Measurements from ENCODE around the gene RSPRY1.

Gene RSPRY1

DNA sequence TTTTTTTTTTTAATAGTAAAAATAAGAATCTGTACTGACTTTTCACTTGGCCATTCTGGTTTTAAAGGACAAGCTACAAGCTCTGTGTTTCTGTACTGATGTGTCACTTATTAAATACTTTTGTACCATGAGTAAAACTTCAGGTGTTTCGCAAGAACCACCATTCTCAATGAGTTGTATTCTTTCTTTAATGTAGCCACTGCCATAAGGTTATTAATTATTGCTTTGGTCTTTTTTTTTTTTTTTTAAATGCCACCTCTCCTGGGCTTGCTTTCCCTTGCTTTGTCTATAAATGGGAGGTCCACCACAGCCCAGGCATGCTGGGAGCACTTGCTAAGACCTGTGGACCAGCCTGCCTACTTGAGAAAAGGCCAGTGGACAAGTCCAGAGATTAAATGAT is 67.3 kb downstream of the RSPRY1 start:
- Histone ChIP-seq H3K27me3 (ENCODE audit: low read depth) (no peaks in the 10 kb centered on the region), H3K4me3 (no peak overlapping the region), H3K9me3 (peaks cover 3% of the 10 kb centered on the region; the same call in 1 of the 2 replicates), H3K4me1 (no peaks in the 10 kb centered on the region), H3K36me3 (replicated peaks) (peaks cover 28% of the 10 kb centered on the region)
- in situ Hi-C loops (cut with MboI; ENCODE audit: low sequenced_read_pairs), result no loop called here
- DNase-seq (ENCODE audit: low spot score in 2 of 2), result no peak

DNA sequence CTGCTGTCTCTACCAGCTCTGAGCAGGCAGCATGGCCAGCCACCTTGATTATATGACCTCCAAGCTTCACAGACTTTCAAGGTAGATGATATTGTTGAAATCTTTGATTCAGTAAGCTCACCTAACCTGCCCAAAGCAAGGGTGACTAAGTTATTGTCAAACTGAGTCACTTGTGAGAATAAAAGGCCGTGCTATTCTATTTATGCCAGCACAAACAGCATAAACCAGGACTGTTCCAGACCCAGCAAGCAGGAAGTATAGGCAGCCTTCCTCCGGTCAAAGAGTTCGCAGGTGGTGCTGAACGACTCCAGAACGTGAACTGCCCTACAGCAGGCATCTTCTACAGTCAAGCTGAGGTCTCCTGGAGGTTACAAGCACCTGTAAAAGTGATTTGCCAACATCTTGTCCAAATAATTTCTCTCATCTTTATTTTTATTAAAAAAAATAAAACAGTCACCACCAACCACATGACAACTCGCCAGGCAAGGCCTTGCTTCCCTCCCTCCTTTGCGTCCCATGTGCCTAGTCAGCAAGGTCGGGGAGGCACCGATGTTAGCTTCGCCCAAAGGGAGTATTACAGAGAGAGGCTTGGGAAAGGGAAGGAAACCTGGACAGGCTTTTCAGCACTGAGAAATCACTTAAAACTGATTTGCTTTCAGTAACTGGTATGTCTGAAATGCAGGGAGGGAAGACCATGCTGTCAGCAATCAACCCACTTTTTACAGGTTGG is 69.7 kb downstream of the RSPRY1 start:
- in situ Hi-C loops (cut with MboI; ENCODE audit: low sequenced_read_pairs), result no loop called here

DNA sequence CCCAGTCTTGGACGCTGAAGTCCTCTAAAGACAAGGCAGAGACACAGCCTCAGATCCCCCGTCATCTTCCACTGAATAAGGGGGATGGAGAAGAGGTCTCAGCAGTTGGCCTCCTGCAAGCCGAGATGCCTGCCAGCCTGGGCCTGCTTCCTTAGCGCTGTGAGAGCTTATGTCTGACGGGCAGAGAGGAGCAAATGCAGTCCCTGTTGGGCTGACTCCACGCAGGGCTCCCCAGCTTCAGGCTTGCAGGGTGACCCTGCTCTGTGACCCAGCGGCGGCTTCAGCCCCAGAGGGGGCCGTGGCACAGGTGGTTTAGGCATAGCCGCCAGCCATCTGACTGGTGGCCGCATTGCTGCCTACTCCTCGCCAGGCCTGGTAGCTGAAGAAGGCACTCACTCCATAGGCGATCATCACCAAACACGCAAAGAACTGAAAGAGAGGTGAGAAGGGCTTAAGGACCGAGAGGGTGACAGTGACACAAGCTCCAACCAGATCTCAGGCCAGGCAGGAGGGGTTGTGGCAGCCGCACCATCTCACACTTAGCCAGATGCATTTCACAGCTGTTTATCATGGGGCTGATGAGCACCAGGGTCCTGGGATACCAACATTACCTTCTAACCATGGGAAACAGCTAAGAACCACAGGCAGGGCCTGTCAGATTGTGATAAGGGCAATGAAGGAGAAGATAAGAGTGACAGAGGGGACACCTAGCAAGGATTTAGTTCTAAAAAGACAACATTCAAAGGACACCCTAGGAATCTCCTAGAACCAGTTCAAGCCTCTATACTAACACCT is 70.7 kb downstream of the RSPRY1 start:
- in situ Hi-C loops (cut with MboI; ENCODE audit: low sequenced_read_pairs), result no loop called here
- DNase-seq (ENCODE audit: low spot score in 2 of 2), result no peak
- no peak overlapping the region for H3K4me3 ChIP-seq
- H3K9me3 ChIP-seq, result peaks cover 3% of the 10 kb centered on the region; the same call in 1 of the 2 replicates
- H3K27me3 ChIP-seq (ENCODE audit: low read depth), result no peaks in the 10 kb centered on the region
- H3K36me3 ChIP-seq (replicated peaks), result peaks cover 15% of the 10 kb centered on the region
- peaks cover 9% of the 10 kb centered on the region for H3K4me1 ChIP-seq

More for the DNA sequence above, 69.7 kb downstream of the RSPRY1 start:
- H3K36me3 ChIP-seq (replicated peaks), result peaks cover 19% of the 10 kb centered on the region
- peaks cover 9% of the 10 kb centered on the region for H3K4me1 ChIP-seq
- H3K9me3 ChIP-seq, result peaks cover 3% of the 10 kb centered on the region; the same call in 1 of the 2 replicates
- H3K4me3 ChIP-seq, result no peak overlapping the region
- DNase-seq (ENCODE audit: low spot score in 2 of 2), result no peak
- no peaks in the 10 kb centered on the region for H3K27me3 ChIP-seq (ENCODE audit: low read depth)

DNA sequence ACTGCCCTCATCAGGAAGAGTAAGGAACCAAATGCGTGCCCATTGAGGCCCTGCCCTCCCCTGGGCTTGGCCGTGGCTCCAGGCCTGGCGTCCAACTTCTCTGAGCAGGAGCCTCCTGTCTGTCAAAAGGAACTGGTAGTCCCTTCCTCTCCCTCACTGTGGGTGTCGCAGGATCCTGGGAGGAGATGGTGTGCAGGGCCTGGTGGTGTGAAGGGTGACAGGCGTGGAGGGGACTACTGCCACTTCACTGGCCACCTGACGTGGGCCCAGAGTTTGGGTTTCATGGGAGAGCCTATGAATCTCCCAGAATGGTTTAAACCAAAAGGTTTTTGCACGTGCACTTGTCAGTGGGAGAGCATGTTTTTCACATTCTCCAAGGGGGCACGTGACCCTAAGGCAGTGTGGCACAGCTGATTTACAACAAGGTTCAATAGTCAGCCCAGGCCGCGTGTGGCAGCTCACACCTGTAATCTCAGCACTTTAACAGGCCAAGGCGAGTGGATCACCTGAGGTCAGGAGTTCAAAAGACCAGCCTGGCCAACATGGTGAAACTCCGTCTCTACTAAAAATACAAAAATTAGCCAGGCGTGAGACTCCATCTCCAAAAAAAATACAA is 71.4 kb downstream of the RSPRY1 start:
- Histone ChIP-seq H3K27me3 (ENCODE audit: low read depth) (no peaks in the 10 kb centered on the region), H3K4me3 (no peak overlapping the region), H3K9me3 (no peaks in the 10 kb centered on the region), H3K36me3 (replicated peaks) (peaks cover 7% of the 10 kb centered on the region), H3K4me1 (peaks cover 9% of the 10 kb centered on the region)
- in situ Hi-C loops (cut with MboI; ENCODE audit: low sequenced_read_pairs), result no loop called here
- DNase-seq (ENCODE audit: low spot score in 2 of 2), result no peak

DNA sequence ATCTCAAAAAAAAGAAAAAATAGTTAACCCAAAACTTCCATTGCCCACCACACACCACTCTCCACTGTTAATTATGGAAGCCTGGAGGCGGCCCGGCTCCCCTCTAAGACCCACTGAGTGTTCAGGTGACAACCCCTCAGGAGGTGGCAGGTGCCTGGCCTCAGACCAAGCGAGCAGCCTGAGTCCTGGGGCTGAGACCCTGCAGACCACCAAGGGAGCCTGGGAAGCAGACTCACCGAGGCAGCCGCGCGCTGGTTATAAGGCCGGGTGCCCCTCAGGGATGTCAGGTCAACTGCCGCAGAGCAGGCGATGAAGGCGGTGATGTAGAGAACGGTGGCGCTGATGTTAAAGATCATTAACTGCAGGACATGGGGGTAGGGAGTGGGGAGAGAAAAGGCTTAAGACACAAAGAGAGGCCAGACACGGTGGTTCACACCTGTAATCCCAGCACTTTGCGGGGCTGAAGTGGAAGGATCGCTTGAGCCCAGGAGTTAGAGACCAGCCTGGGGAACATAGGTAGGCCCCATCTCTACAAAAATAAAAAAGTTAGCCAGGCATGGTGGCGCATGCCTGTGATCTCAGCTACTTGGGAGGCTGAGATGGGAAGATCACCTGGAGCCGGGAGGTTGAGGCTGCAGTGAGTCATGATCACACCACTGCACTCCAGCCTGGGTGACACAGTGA is 72.2 kb downstream of the RSPRY1 start:
- no peaks in the 10 kb centered on the region for H3K27me3 ChIP-seq (ENCODE audit: low read depth)
- H3K9me3 ChIP-seq, result no peaks in the 10 kb centered on the region
- no peak for DNase-seq (ENCODE audit: low spot score in 2 of 2)
- H3K36me3 ChIP-seq (replicated peaks), result peaks cover 3% of the 10 kb centered on the region; the same call in 1 of the 2 replicates
- H3K4me1 ChIP-seq, result peaks cover 9% of the 10 kb centered on the region
- H3K4me3 ChIP-seq, result no peak overlapping the region
- in situ Hi-C loops (cut with MboI; ENCODE audit: low sequenced_read_pairs), result no loop called here

DNA sequence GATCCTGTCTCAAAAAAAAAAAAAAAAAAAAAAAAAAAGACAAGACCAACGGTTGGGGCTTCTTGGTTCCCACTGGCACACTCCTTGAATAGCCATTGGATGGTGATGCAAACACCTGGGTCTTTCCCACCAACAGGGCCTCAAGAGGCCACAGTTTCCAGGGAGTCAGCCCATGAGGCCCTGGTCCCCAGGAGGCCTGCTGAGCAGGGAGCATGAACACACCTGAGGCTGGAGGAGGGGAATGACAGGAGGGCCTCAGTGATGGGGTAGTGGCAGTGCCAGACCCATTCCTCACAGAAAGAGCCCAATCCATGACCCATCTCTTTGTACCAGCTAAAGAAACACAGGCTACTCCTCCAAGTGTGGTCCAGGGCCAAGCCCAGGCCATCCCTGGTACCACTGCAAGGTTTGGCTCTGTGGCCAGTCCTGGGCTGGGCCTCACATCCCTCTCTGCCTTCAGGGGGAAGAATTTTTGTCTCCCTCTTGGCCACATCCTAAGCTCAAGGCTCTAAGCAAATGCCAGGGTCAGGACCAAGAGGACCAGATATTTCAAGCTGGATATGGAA is 72.9 kb downstream of the RSPRY1 start:
- no peak overlapping the region for H3K4me3 ChIP-seq
- 0 out of 2 replicates have a peak, but pooled peaks cover 3% of the 10 kb centered on the region for H3K36me3 ChIP-seq (replicated peaks)
- no peaks in the 10 kb centered on the region for H3K27me3 ChIP-seq (ENCODE audit: low read depth)
- no peaks in the 10 kb centered on the region for H3K9me3 ChIP-seq
- H3K4me1 ChIP-seq, result peaks cover 9% of the 10 kb centered on the region
- no peak for DNase-seq (ENCODE audit: low spot score in 2 of 2)
- in situ Hi-C loops (cut with MboI; ENCODE audit: low sequenced_read_pairs), result no loop called here

DNA sequence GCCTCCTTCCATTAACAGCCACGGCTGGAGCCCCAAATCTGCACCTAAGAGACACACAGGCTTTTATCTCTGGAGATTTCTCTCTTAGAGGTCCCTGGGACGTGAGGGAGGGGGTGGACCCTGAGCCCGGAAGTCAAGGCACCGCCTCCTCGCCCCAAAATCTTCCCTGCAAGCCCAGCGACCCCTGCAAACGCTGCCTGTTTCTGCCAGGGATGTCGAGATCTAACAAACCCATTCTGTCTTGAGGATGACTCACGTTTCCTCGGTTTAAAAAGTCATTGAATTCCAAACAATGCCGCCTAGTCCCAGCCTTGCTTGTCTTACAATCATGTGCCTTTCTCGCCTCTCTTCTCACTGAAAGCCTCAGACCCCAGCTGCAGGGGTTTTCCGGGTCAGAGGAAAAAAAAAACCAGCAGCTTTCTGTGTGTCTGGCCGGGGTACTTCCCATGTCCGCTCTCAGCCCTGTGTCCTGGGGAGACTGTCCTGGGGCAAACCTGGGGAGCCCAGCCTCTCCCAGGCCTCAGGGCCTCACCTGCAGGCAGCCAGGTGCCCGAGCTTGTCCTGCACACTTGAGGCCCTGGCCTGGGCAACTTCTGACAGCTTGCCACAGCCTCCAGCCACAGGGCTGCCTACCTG is 74.3 kb downstream of the RSPRY1 start:
- DNase-seq (ENCODE audit: low spot score in 2 of 2), result peak; percentile 51 to 67
- H3K36me3 ChIP-seq (replicated peaks), result 0 out of 2 replicates have a peak, but pooled peaks cover 3% of the 10 kb centered on the region

DNA sequence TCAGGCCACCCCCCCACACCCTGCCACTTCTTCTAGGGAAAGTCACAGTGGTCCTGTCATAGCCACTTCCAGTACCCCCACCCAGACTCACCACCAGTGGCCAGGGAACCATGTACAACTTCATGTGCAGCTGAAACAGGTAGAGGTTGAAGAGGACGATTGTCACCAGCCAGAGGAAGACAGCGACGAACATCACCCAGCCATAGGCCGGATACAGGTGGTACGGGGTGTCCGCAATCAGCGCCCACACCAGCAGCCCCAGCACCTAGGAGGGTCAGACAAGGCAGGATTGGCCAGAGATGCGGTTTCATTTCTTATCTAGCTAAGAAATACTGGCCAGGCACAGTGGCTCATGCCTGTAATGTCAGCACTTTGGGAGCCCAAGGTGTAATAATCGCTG is 75.7 kb downstream of the RSPRY1 start:
- no peak for DNase-seq (ENCODE audit: low spot score in 2 of 2)
- Histone ChIP-seq H3K9me3 (no peaks in the 10 kb centered on the region), H3K36me3 (replicated peaks) (no peaks in the 10 kb centered on the region), H3K4me1 (peaks cover 14% of the 10 kb centered on the region), H3K27me3 (ENCODE audit: low read depth) (no peaks in the 10 kb centered on the region), H3K4me3 (no peak overlapping the region)
- in situ Hi-C loops (cut with MboI; ENCODE audit: low sequenced_read_pairs), result no loop called here

More for the DNA sequence above, 74.3 kb downstream of the RSPRY1 start:
- Histone ChIP-seq H3K4me1 (peaks cover 9% of the 10 kb centered on the region), H3K4me3 (no peak overlapping the region), H3K27me3 (ENCODE audit: low read depth) (no peaks in the 10 kb centered on the region), H3K9me3 (no peaks in the 10 kb centered on the region)
- in situ Hi-C loops (cut with MboI; ENCODE audit: low sequenced_read_pairs), result no loop called here

DNA sequence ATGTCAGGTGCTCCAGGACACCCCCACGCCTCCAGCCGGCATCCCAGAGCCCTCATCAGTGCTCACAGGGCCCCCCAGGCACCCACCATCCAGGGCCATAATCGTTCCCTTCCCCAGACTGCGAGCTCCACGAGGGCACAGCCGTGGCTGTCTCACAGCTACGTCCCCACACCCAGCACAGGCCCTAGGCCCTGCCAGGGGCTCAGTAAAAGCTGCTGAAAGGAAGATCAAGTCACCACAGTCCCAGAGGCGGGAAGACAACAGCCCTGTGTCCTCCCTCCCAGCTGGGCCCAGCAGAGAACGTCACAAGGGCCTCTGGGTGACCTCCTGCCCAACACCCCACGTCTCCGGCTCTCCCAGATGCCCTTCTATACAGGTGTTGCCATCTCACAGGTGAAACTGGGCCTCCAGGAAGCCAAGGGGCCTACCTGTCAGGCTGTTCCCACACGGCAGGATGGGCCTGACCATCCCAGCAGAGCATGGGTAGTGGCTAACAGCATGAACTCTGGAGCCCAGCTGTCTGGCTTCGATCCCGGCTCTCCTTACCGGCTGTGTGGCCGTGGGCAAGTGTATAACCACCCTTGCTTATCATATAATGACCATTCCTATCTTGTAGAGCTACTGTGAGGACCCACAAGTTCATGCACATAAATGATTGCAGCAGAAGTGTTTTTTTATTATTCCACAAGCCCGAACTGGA is 76.9 kb downstream of the RSPRY1 start:
- Histone ChIP-seq H3K4me1 (peaks cover 14% of the 10 kb centered on the region), H3K4me3 (no peak overlapping the region)
- in situ Hi-C loops (cut with MboI; ENCODE audit: low sequenced_read_pairs), result no loop called here

DNA sequence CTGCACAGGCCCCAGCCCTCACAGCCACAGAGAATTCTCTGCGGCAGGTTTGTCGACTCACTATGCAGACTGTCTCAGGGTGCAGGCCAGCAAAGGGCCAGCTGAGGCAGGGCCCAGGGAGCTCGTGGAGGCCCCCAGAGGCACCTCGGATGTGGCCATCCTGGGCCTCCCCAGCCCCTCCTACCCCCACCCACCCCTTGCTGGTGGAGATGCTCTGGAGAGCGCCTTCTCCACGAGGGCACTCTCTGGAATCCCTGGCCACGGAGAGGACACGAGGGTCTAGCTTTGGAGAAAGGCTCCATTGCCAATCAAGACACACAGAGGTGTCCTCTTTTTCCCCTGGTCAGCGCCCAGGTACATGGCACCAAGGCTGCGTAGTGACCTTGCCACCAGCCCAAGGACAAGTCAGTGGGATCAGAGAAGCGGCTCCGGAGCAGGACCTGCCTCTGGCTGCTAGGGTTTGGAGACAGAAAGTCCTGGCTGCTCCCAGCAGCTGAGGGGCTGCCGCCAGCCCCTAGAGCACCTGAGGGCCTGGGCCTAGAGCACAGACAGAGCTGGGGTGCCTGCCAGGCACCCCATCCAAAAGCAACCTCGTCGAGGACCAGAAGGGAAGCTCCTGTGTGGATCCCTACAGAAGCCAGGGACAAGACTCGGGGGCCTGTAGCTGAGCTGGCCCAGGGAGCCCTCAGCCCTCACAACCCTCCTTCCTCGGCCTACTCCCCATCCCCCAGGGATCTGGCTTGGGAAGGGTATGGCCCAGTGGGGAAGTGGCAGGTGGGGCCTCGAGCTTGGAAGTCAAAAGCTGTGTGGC is 77.6 kb downstream of the RSPRY1 start:
- Histone ChIP-seq H3K4me1 (peaks cover 14% of the 10 kb centered on the region), H3K4me3 (no peak overlapping the region), H3K27me3 (ENCODE audit: low read depth) (no peaks in the 10 kb centered on the region), H3K9me3 (no peaks in the 10 kb centered on the region), H3K36me3 (replicated peaks) (no peaks in the 10 kb centered on the region)
- in situ Hi-C loops (cut with MboI; ENCODE audit: low sequenced_read_pairs), result no loop called here
- no peak for DNase-seq (ENCODE audit: low spot score in 2 of 2)

More for the DNA sequence above, 76.9 kb downstream of the RSPRY1 start:
- DNase-seq (ENCODE audit: low spot score in 2 of 2), result no peak
- no peaks in the 10 kb centered on the region for H3K9me3 ChIP-seq
- H3K27me3 ChIP-seq (ENCODE audit: low read depth), result no peaks in the 10 kb centered on the region
- no peaks in the 10 kb centered on the region for H3K36me3 ChIP-seq (replicated peaks)

DNA sequence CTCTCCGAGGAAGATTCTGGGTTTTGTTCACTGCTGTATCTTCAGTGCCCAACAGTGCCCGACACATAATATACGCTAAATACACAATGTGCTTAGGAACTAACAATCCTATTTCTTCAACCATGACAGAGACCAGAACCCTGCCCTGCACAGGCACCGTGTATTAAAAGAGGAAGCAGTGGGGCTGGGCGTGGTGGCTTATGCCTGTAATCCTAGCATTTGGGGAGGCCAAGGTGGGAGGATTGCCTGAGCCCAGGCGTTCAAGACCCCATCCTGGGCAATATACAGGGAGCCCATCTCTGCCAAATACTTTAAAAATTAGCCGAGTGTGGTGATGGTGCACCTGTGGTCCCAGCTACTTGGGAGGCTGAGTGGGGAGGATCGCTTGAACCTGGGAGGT is 78.3 kb downstream of the RSPRY1 start:
- DNase-seq (ENCODE audit: low spot score in 2 of 2), result no peak
- H3K36me3 ChIP-seq (replicated peaks), result no peaks in the 10 kb centered on the region
- in situ Hi-C loops (cut with MboI; ENCODE audit: low sequenced_read_pairs), result no loop called here
- H3K4me3 ChIP-seq, result no peak overlapping the region
- no peaks in the 10 kb centered on the region for H3K9me3 ChIP-seq
- H3K27me3 ChIP-seq (ENCODE audit: low read depth), result no peaks in the 10 kb centered on the region
- H3K4me1 ChIP-seq, result peaks cover 14% of the 10 kb centered on the region

DNA sequence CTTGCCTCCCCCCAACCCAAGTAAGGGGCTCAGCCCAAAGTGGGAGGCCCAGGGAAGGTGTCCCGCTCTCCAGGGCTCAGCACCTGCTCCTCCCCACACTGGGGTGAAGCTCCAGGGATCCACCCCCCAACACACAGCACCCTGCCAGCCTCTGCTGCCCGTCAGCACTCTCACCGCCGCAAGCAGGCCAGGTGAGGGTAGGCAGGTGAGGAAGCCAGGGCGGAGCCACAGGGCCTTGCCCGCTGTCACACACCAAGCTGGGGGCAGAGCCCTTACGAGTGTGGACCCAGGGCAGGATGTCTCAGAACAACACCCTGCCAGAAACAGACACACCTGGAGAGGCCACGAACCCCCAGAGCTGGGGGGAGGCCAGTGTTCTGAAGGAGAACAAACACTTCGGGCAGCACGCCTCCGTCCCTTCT is 78.8 kb downstream of the RSPRY1 start:
- in situ Hi-C loops (cut with MboI; ENCODE audit: low sequenced_read_pairs), result no loop called here

More for the DNA sequence above, 78.8 kb downstream of the RSPRY1 start:
- H3K4me1 ChIP-seq, result peaks cover 13% of the 10 kb centered on the region
- H3K27me3 ChIP-seq (ENCODE audit: low read depth), result no peaks in the 10 kb centered on the region
- DNase-seq (ENCODE audit: low spot score in 2 of 2), result no peak
- no peaks in the 10 kb centered on the region for H3K36me3 ChIP-seq (replicated peaks)
- H3K9me3 ChIP-seq, result no peaks in the 10 kb centered on the region
- H3K4me3 ChIP-seq, result no peak overlapping the region
